Endothelial cell of umbilical vein (primary cell): Measurements from ENCODE around the gene KRTAP4-11. TPM values are rescaled to one million over a fixed set of nuclear protein-coding genes. Genes with fewer than 3 reads are reported as not detected.

ENCODE experiments used
- BruUV-seq: library from RNA; stranded (reverse); fragments of 400-500 nt; replicated peaks from 2 replicates; lab custom pipeline; 2021; lab: Mats Ljungman, UMichigan
- CTCF ChIA-PET: fragments of 300-600, 350-600 bp; sonication (Branson Sonifier 250); formaldehyde crosslinking; loops from one replicate; lab custom pipeline; 2021; ENCODE audit warnings: antibody characterized with exemption, inconsistent platforms; lab: Charles Lee
- POLR2A ChIA-PET: fragments of 300-600, 350-600 bp; sonication (Branson Sonifier 250); formaldehyde crosslinking; loops from one replicate; lab custom pipeline; 2021; ENCODE audit warnings: antibody characterized with exemption, inconsistent platforms; lab: Charles Lee
- DNase-seq: peaks from one replicate; pipeline ENCODE4 v3.0.0-alpha.2; 2011; ENCODE audit warnings: low read depth, low spot score
- FAIRE-seq: peaks from 2 replicates; lab custom pipeline; 2011; peaks lifted over from hg19 to GRCh38; lab: Jason Lieb, UNC
- H2AFZ ChIP-seq: 2 replicates; pipeline ENCODE4 v1.6.0; 2012; ENCODE audit warnings: low read depth, low read length, control low read depth, inconsistent platforms
- H3K27ac ChIP-seq: 2 replicates; pipeline ENCODE4 v1.5.1; 2011; ENCODE audit warnings: low read depth, mild to moderate bottlenecking, control low read depth, low read length, moderate library complexity; ENCODE audit not compliant: insufficient read depth
- H3K27me3 ChIP-seq, 2 experiments: 2 replicates each; pipeline versions ENCODE4 v1.6.0 to v1.6.1; 2011; ENCODE audit warnings: low read length in 2 of 2, mixed read lengths in 1 of 2; ENCODE audit not compliant: control insufficient read depth in 2 of 2, insufficient read depth in 2 of 2
- H3K36me3 ChIP-seq, 2 experiments: 2 replicates in 1 of 2; 3 replicates in 1 of 2; pipeline ENCODE4 v1.5.1; 2011; ENCODE audit warnings: low read length in 2 of 2, mild to moderate bottlenecking in 1 of 2, moderate library complexity in 1 of 2; ENCODE audit not compliant: control insufficient read depth in 2 of 2, insufficient read depth in 2 of 2; ENCODE audit errors: extremely low read depth in 1 of 2
- H3K4me1 ChIP-seq: 3 replicates; pipeline ENCODE4 v1.5.1; 2011; ENCODE audit warnings: mild to moderate bottlenecking, low read length; ENCODE audit not compliant: control insufficient read depth, insufficient read depth; ENCODE audit errors: extremely low read depth
- H3K4me2 ChIP-seq: 2 replicates; pipeline ENCODE4 v1.6.1; 2011; ENCODE audit warnings: low read length, control low read depth, mixed read lengths; ENCODE audit not compliant: insufficient read depth
- H3K4me3 ChIP-seq, 3 experiments: fragments of 200-600 bp in 1 of 3; sonication (generic), shearing (Covaris generic) in 1 of 3; replicated peaks in 1 of 3; 2 replicates each; pipeline ENCODE4 v1.5.1; 2011 to 2016; ENCODE audit warnings: control low read depth in 3 of 3, low read length in 3 of 3, mild to moderate bottlenecking in 2 of 3, inconsistent platforms in 1 of 3, low read depth in 1 of 3, moderate library complexity in 1 of 3; ENCODE audit not compliant: insufficient read depth in 1 of 3
- H3K79me2 ChIP-seq: 2 replicates; pipeline ENCODE4 v1.6.0; 2012; ENCODE audit warnings: low read length, inconsistent platforms; ENCODE audit not compliant: control insufficient read depth, insufficient read depth
- H3K9ac ChIP-seq: replicated peaks from 2 replicates; pipeline ENCODE3; 2011; ENCODE audit warnings: low read length, control low read depth; ENCODE audit not compliant: insufficient read depth; ENCODE audit errors: extremely low read depth
- H3K9me1 ChIP-seq: replicated peaks from 3 replicates; pipeline ENCODE4 v1.6.0; 2011; ENCODE audit warnings: mild to moderate bottlenecking, low read length; ENCODE audit not compliant: control insufficient read depth, insufficient read depth; ENCODE audit errors: extremely low read depth
- H3K9me3 ChIP-seq: replicated peaks from 2 replicates; pipeline ENCODE4 v1.5.1; 2012; ENCODE audit warnings: low read length, inconsistent platforms; ENCODE audit not compliant: control insufficient read depth, insufficient read depth
- H4K20me1 ChIP-seq: replicated peaks from 2 replicates; pipeline ENCODE3; 2011; ENCODE audit warnings: mild to moderate bottlenecking, low read length; ENCODE audit not compliant: control insufficient read depth, insufficient read depth; ENCODE audit errors: extremely low read depth
- CTCF ChIP-seq, 2 donors: IDR thresholded peaks; 1 replicate in 1 of 2; 2 replicates in 1 of 2; pipeline ENCODE4 v1.5.1; 2011; ENCODE audit warnings: low read length in 2 of 2, mild to moderate bottlenecking in 2 of 2, moderate library complexity in 2 of 2, control low read depth in 1 of 2, inconsistent platforms in 1 of 2, low read depth in 1 of 2; ENCODE audit not compliant: insufficient read depth in 1 of 2; ENCODE audit errors: extremely low read depth in 1 of 2
- EZH2 ChIP-seq: IDR thresholded peaks from 2 replicates; pipeline ENCODE4 v1.6.1; 2012; ENCODE audit warnings: borderline replicate concordance, low read depth, mild to moderate bottlenecking, moderate library complexity, low read length, inconsistent platforms; ENCODE audit not compliant: severe bottlenecking
- FOS ChIP-seq: IDR thresholded peaks from 2 replicates; pipeline ENCODE4 v1.6.1; 2011; ENCODE audit warnings: mild to moderate bottlenecking, low read length, moderate library complexity, borderline replicate concordance; ENCODE audit not compliant: insufficient read depth
- GATA2 ChIP-seq: IDR thresholded peaks from 2 replicates; pipeline ENCODE4 v1.7.0; 2011; ENCODE audit warnings: low read depth, mild to moderate bottlenecking, moderate library complexity, mixed read lengths, low read length; ENCODE audit not compliant: insufficient read length, insufficient read depth
- JUN ChIP-seq: IDR thresholded peaks from 2 replicates; pipeline ENCODE4 v1.6.1; 2011; ENCODE audit warnings: borderline replicate concordance, low read depth; ENCODE audit not compliant: insufficient read length, insufficient read depth
- MYC ChIP-seq: IDR thresholded peaks from one replicate; pipeline ENCODE4 v1.6.1; 2011; ENCODE audit warnings: mild to moderate bottlenecking, low read depth, low read length
- POLR2A ChIP-seq: IDR thresholded peaks from 2 replicates; pipeline ENCODE4 v1.6.1; 2012; ENCODE audit warnings: low read depth, mild to moderate bottlenecking, control low read depth, low read length
- POLR2AphosphoS5 ChIP-seq: IDR thresholded peaks from 2 replicates; pipeline ENCODE4 v1.6.1; 2012; ENCODE audit warnings: low read depth, mild to moderate bottlenecking, control low read depth, low read length, moderate library complexity; ENCODE audit not compliant: insufficient read depth
- dilution Hi-C: fragments of 300-500 bp; cut with MboI; formaldehyde crosslinking; loops from one replicate; pipeline ENCODE4 v1.15.0; 2019; ENCODE audit warnings: low sequenced_read_pairs; ENCODE audit not compliant: extremely low pct_ligation_motif_present
- intact Hi-C: fragments of 100-400 bp; cut with micrococcal nuclease; formaldehyde crosslinking; loops from one replicate; pipeline ENCODE4 v1.10.0; 2022
- polyA plus RNA-seq, 4 experiments: library from polyadenylated mRNA; depleted of rRNA in 3 of 4; stranded (reverse) in 3 of 4; unstranded in 1 of 4; fragments of >200 nt; gene quantifications; 2 replicates each; pipeline versions ENCODE4 v1.2.1 to v1.2.3, GENCODE V29; 2011 to 2012; ENCODE audit warnings: missing spikeins in 1 of 4
- total RNA-seq: library from RNA; stranded (reverse); gene quantifications from 2 replicates; pipeline ENCODE4 v1.2.3, GENCODE V29; 2021
- TF ChIP-seq, protein P1 (sequence below): IDR thresholded peaks from 2 replicates; pipeline ENCODE4 v1.6.1; 2011; ENCODE audit not compliant: insufficient read depth, insufficient read length

KRTAP4-11 gene
- total and polyA plus RNA-seq, 2 donors (not counting 3 experiments of a cell fraction or from before 2014, with no cell fraction given), result not detected

GRCh38 chr17:41145261-41145660, 27.1 kb upstream of the KRTAP4-11 start:
- Histone ChIP-seq H3K36me3 (no peaks in the 10 kb centered on the region), H3K27me3 (no peaks in the 10 kb centered on the region), H3K79me2 (no peaks in the 10 kb centered on the region), H3K4me2 (no peak overlapping the region), H3K4me1 (no peaks in the 10 kb centered on the region), H3K9me3 (no peaks in the 10 kb centered on the region), H3K9me1 (no peaks in the 10 kb centered on the region), H2AFZ (no peak overlapping the region), H3K9ac (no peak overlapping the region), H3K4me3 (no peak overlapping the region), H3K27ac (no peak overlapping the region), H4K20me1 (no peaks in the 10 kb centered on the region)
- intact Hi-C loops, result no loop called here
- TF ChIP-seq, protein P1, sequence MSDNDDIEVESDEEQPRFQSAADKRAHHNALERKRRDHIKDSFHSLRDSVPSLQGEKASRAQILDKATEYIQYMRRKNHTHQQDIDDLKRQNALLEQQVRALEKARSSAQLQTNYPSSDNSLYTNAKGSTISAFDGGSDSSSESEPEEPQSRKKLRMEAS, result no peak
- TF ChIP-seq EZH2 (no peak), FOS (no peak), POLR2AphosphoS5 (no peak), JUN (no peak), POLR2A (no peak), CTCF (IDR thresholded peaks at IDR 0.05; ENCODE audit: extremely low read depth in 1 of 2, insufficient read depth in 1 of 2, low read depth in 1 of 2, low read length in 2 of 2) (no peak), MYC (no peak), GATA2 (no peak)
- dilution Hi-C loops, result no loop called here
- FAIRE-seq, result no peak
- ChIA-PET POLR2A (no interaction called here), CTCF (no interaction called here)
- no TSS peak for BruUV-seq
- no peak for DNase-seq
